ENCODE measurements around the gene BABAM2. TPM values are rescaled to one million over a fixed set of nuclear protein-coding genes. Genes with fewer than 3 reads are reported as not detected.

The BABAM2 gene
- total and polyA plus RNA-seq, 10 of the 15 experiments (the other 5 are each of a cell fraction or from before 2014, with no cell fraction given): 30.7 to 59.9 (median 44.5) TPM

- DNase-seq (ENCODE audit: low read depth, low spot score) (no peak), ATAC-seq (no peak), FAIRE-seq (no peak)
- ChIA-PET CTCF (no interaction called here), SMC1A (ENCODE audit: uncharacterized antibody, unreplicated experiment) (no interaction called here), RAD21 (ENCODE audit: unreplicated experiment) (no interaction called here), POLR2A (no interaction called here)
- intact Hi-C loops (cut with micrococcal nuclease; ENCODE audit: unreplicated experiment): no loop called here
- H3K9me3 ChIP-seq (replicated peaks; ENCODE audit: control insufficient read depth, insufficient read depth, low read length): no peaks in the 10 kb centered on the region
- no peaks in the 10 kb centered on the region for H4K20me1 ChIP-seq (ENCODE audit: control insufficient read depth, insufficient read depth)
- WGBS (ENCODE audit: insufficient coverage, insufficient replicate concordance, low lambda C conversion rate, missing lambda C conversion rate): 0% methylated on average over 1 of the region's 1 CpG
- in situ Hi-C loops (cut with MboI): no loop called here
- no peak overlapping the region for H3K9ac ChIP-seq (ENCODE audit: control insufficient read depth, insufficient read depth, low read length)
- no peaks in the 10 kb centered on the region for H3K27me3 ChIP-seq (replicated peaks in 1 of 2; ENCODE audit: control insufficient read depth in 2 of 2, insufficient read depth in 2 of 2, low read length in 1 of 2)
- no peak overlapping the region for H2AFZ ChIP-seq (ENCODE audit: control insufficient read depth, low read depth, low read length)
- no peak overlapping the region for H3K4me3 ChIP-seq
- H3K79me2 ChIP-seq (ENCODE audit: control insufficient read depth, insufficient read depth, low read length): no peaks in the 10 kb centered on the region
- no peak overlapping the region for H3K27ac ChIP-seq (ENCODE audit: control insufficient read depth, insufficient read depth)
- H3K4me1 ChIP-seq (ENCODE audit: control insufficient read depth, insufficient read depth, low read length): peaks cover 6% of the 10 kb centered on the region; the same call in 1 of the 2 replicates
- H3K36me3 ChIP-seq (ENCODE audit: control insufficient read depth in 2 of 2, insufficient read depth in 2 of 2, low read length in 1 of 2): no peaks in the 10 kb centered on the region
- BruUV-seq (replicated peaks): no TSS peak
- no peak overlapping the region for H3K4me2 ChIP-seq (ENCODE audit: control insufficient read depth, insufficient read depth)
- no peak for TF ChIP-seq ZZZ3 (IDR thresholded peaks at IDR 0.05; ENCODE audit: control insufficient read depth, insufficient read length, low read depth)
- TF ChIP-seq NFIC (IDR thresholded peaks at IDR 0.05; ENCODE audit: low read depth, low read length): no peak
- no peak for TF ChIP-seq HDGF (IDR thresholded peaks at IDR 0.05)
- no peak for TF ChIP-seq USF2 (IDR thresholded peaks at IDR 0.05; ENCODE audit: borderline replicate concordance, low read depth, low read length)
- TF ChIP-seq YY1 (IDR thresholded peaks at IDR 0.05; ENCODE audit: low read depth, low read length): no peak
- no peak for TF ChIP-seq DPF2 (IDR thresholded peaks at IDR 0.05)
- no peak for TF ChIP-seq SREBF2 (IDR thresholded peaks at IDR 0.05; ENCODE audit: low read length)
- no peak for TF ChIP-seq PML (IDR thresholded peaks at IDR 0.05; ENCODE audit: low read length)
- TF ChIP-seq ZBTB11 (CRISPR knock-in tag; IDR thresholded peaks at IDR 0.05): no peak
- TF ChIP-seq RELA (IDR thresholded peaks at IDR 0.05; ENCODE audit: borderline replicate concordance, partially characterized antibody): no peak
- TF ChIP-seq CBX3 (IDR thresholded peaks at IDR 0.05; ENCODE audit: borderline replicate concordance, low read depth): no peak
- no peak for TF ChIP-seq ZNF687 (IDR thresholded peaks at IDR 0.05)
- no peak for TF ChIP-seq ZSCAN29 (IDR thresholded peaks at IDR 0.05)
- TF ChIP-seq ATF3 (IDR thresholded peaks at IDR 0.05; ENCODE audit: borderline replicate concordance, extremely low read depth, low read depth, low read length): no peak
- TF ChIP-seq RELB (IDR thresholded peaks at IDR 0.05; ENCODE audit: low read depth): no peak
- no peak for TF ChIP-seq CBFB (IDR thresholded peaks at IDR 0.05; ENCODE audit: low read depth)
Observed at GRCh38 chr2:28267282-28267681, 376.8 kb downstream of the BABAM2 start.
